ENCODE measurements around the gene TRMT11. TPM values are rescaled to one million over a fixed set of nuclear protein-coding genes. Genes with fewer than 3 reads are reported as not detected.
"Not testable (repeated sequence)": the region's sequence is repeated elsewhere in the genome, so short reads cannot be mapped to it uniquely, and the experiment has no call there.

TRMT11 gene
- total RNA-seq, 1 donor from 2014 or later: 21.4 TPM

GRCh38 chr6:126050795-126051194 is 64.5 kb downstream of the TRMT11 start:
- Histone ChIP-seq H3K9me3 (ENCODE audit: control insufficient read depth in 3 of 3, low read length in 3 of 3) (no peaks in the 10 kb centered on the region), H3K9ac (ENCODE audit: low read depth in 1 of 3, low read length in 3 of 3) (no peak overlapping the region), H3K27me3 (ENCODE audit: control insufficient read depth in 3 of 3, insufficient read depth in 3 of 3, low read length in 3 of 3) (no peaks in the 10 kb centered on the region), H3K4me1 (ENCODE audit: control insufficient read depth in 3 of 3, insufficient read depth in 3 of 3, low read length in 3 of 3) (peaks cover 0 to 3% (median 0%) of the 10 kb centered on the region in 3 donors), H3K27ac (ENCODE audit: low read depth, low read length) (no peak overlapping the region), H3K36me3 (ENCODE audit: control insufficient read depth in 3 of 3, insufficient read depth in 3 of 3, low read length in 3 of 3) (peaks cover 0 to 5% (median 0%) of the 10 kb centered on the region in 3 donors), H3K4me3 (ENCODE audit: low read length in 3 of 3) (no peak overlapping the region)

DNA sequence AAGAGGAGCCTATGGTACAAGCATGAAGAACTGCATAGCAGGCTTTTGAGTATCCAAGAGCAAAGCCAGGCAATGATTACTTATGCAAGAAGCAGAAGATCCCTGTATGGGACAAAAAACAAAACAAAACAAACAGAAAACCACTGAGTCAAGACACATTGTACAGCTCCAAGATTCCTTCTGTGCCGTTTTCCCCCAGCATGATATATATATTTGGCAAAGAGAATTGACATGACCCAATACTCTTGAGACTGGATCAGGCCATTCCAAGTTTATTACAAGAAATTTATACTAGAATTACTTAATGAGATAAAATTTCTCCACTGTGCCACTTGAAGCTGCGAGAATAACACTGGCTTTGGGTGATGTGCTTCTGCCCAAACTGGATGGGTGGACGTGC is 65.5 kb downstream of the TRMT11 start:
- no peaks in the 10 kb centered on the region for H3K27me3 ChIP-seq (ENCODE audit: control insufficient read depth in 3 of 3, insufficient read depth in 3 of 3, low read length in 3 of 3)
- H3K4me3 ChIP-seq (ENCODE audit: low read length in 3 of 3): no peak overlapping the region
- H3K4me1 ChIP-seq (ENCODE audit: control insufficient read depth in 3 of 3, insufficient read depth in 3 of 3, low read length in 3 of 3): peaks cover 0 to 3% (median 0%) of the 10 kb centered on the region in 3 donors
- H3K9ac ChIP-seq (ENCODE audit: low read depth in 1 of 3, low read length in 3 of 3): no peak overlapping the region
- H3K36me3 ChIP-seq (ENCODE audit: control insufficient read depth in 3 of 3, insufficient read depth in 3 of 3, low read length in 3 of 3): peaks cover 0 to 5% (median 0%) of the 10 kb centered on the region in 3 donors
- H3K9me3 ChIP-seq (ENCODE audit: control insufficient read depth in 3 of 3, low read length in 3 of 3): no peaks in the 10 kb centered on the region
- no peak overlapping the region for H3K27ac ChIP-seq (ENCODE audit: low read depth, low read length)

GRCh38 chr6:126052485-126052884 is 66.1 kb downstream of the TRMT11 start:
- H3K36me3 ChIP-seq (ENCODE audit: control insufficient read depth in 3 of 3, insufficient read depth in 3 of 3, low read length in 3 of 3): peaks cover 0 to 5% (median 0%) of the 10 kb centered on the region in 3 donors
- no peak overlapping the region for H3K4me3 ChIP-seq (ENCODE audit: low read length in 3 of 3)
- no peaks in the 10 kb centered on the region for H3K9me3 ChIP-seq (ENCODE audit: control insufficient read depth in 3 of 3, low read length in 3 of 3)
- H3K27ac ChIP-seq (ENCODE audit: low read depth, low read length): no peak overlapping the region
- H3K27me3 ChIP-seq (ENCODE audit: control insufficient read depth in 3 of 3, insufficient read depth in 3 of 3, low read length in 3 of 3): no peaks in the 10 kb centered on the region
- no peak overlapping the region for H3K9ac ChIP-seq (ENCODE audit: low read depth in 1 of 3, low read length in 3 of 3)
- H3K4me1 ChIP-seq (ENCODE audit: control insufficient read depth in 3 of 3, insufficient read depth in 3 of 3, low read length in 3 of 3): peaks cover 0 to 1% (median 0%) of the 10 kb centered on the region in 3 donors

- Histone ChIP-seq H3K9me3 (ENCODE audit: control insufficient read depth in 3 of 3, low read length in 3 of 3) (no peaks in the 10 kb centered on the region), H3K9ac (ENCODE audit: low read depth in 1 of 3, low read length in 3 of 3) (no peak overlapping the region), H3K27me3 (ENCODE audit: control insufficient read depth in 3 of 3, insufficient read depth in 3 of 3, low read length in 3 of 3) (no peaks in the 10 kb centered on the region), H3K27ac (ENCODE audit: low read depth, low read length) (no peak overlapping the region), H3K4me1 (ENCODE audit: control insufficient read depth in 3 of 3, insufficient read depth in 3 of 3, low read length in 3 of 3) (no peaks in the 10 kb centered on the region), H3K4me3 (ENCODE audit: low read length in 3 of 3) (no peak overlapping the region), H3K36me3 (ENCODE audit: control insufficient read depth in 3 of 3, insufficient read depth in 3 of 3, low read length in 3 of 3) (no peaks in the 10 kb centered on the region)
Observed at GRCh38 chr6:126054258-126054702, 67.9 kb downstream of the TRMT11 start.

- H3K4me1 ChIP-seq (ENCODE audit: control insufficient read depth in 3 of 3, insufficient read depth in 3 of 3, low read length in 3 of 3): no peaks in the 10 kb centered on the region
- H3K36me3 ChIP-seq (ENCODE audit: control insufficient read depth in 3 of 3, insufficient read depth in 3 of 3, low read length in 3 of 3): no peaks in the 10 kb centered on the region
- no peak overlapping the region for H3K9ac ChIP-seq (ENCODE audit: low read depth in 1 of 3, low read length in 3 of 3)
- H3K27ac ChIP-seq (ENCODE audit: low read depth, low read length): no peak overlapping the region
- H3K9me3 ChIP-seq (ENCODE audit: control insufficient read depth in 3 of 3, low read length in 3 of 3): no peaks in the 10 kb centered on the region
- no peaks in the 10 kb centered on the region for H3K27me3 ChIP-seq (ENCODE audit: control insufficient read depth in 3 of 3, insufficient read depth in 3 of 3, low read length in 3 of 3)
- no peak overlapping the region for H3K4me3 ChIP-seq (ENCODE audit: low read length in 3 of 3)
Observed at GRCh38 chr6:126054802-126055201, 68.5 kb downstream of the TRMT11 start.

DNA sequence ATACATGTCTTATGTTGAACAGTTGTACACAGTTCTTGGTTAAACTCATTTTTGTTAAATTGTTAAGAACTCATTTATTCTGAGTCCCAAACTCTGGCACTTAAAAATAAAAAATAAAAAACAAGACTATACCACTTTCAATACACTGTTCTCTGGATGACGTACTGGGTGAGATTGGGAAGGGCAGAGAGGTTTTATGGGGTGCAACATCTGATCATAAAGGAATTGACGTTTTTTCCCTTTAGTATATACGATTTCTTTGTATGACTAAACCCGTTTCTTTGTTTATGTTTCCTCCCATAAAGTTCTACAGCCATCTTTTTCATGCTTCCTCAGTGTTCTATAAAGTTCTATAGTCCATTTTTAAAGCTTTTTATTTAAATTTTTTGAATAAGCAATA is 69.1 kb downstream of the TRMT11 start:
- Histone ChIP-seq H3K27ac (ENCODE audit: low read depth, low read length) (no peak overlapping the region), H3K4me3 (ENCODE audit: low read length in 3 of 3) (no peak overlapping the region), H3K27me3 (ENCODE audit: control insufficient read depth in 3 of 3, insufficient read depth in 3 of 3, low read length in 3 of 3) (no peaks in the 10 kb centered on the region), H3K9me3 (ENCODE audit: control insufficient read depth in 3 of 3, low read length in 3 of 3) (no peaks in the 10 kb centered on the region), H3K9ac (ENCODE audit: low read depth in 1 of 3, low read length in 3 of 3) (no peak overlapping the region), H3K4me1 (ENCODE audit: control insufficient read depth in 3 of 3, insufficient read depth in 3 of 3, low read length in 3 of 3) (peaks cover 0 to 2% (median 0%) of the 10 kb centered on the region in 3 donors), H3K36me3 (ENCODE audit: control insufficient read depth in 3 of 3, insufficient read depth in 3 of 3, low read length in 3 of 3) (no peaks in the 10 kb centered on the region)

GRCh38 chr6:126056355-126057004 is 70.1 kb downstream of the TRMT11 start:
- H3K4me1 ChIP-seq (ENCODE audit: control insufficient read depth in 3 of 3, insufficient read depth in 3 of 3, low read length in 3 of 3): peaks cover 0 to 2% (median 0%) of the 10 kb centered on the region in 3 donors
- no peaks in the 10 kb centered on the region for H3K9me3 ChIP-seq (ENCODE audit: control insufficient read depth in 3 of 3, low read length in 3 of 3)
- no peak overlapping the region for H3K4me3 ChIP-seq (ENCODE audit: low read length in 3 of 3)
- no peak overlapping the region for H3K9ac ChIP-seq (ENCODE audit: low read depth in 1 of 3, low read length in 3 of 3)
- no peaks in the 10 kb centered on the region for H3K27me3 ChIP-seq (ENCODE audit: control insufficient read depth in 3 of 3, insufficient read depth in 3 of 3, low read length in 3 of 3)
- H3K36me3 ChIP-seq (ENCODE audit: control insufficient read depth in 3 of 3, insufficient read depth in 3 of 3, low read length in 3 of 3): no peaks in the 10 kb centered on the region
- H3K27ac ChIP-seq (ENCODE audit: low read depth, low read length): no peak overlapping the region

DNA sequence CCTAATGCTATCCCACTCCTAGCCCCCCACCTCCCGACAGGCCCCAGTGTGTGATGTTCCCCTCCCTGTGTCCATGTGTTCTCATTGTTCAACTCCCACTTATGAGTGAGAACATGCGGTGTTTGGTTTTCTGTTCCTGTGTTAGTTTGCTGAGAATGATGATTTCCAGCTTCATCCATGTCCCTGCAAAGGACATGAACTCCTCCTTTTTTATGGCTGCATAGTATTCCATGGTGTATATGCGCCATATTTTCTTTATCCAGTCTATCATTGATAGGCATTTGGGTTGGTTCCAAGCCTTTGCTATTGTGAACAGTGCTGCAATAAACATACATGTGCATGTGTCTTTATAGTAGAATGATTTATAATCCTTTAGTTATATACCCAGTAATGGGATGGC is 71.7 kb downstream of the TRMT11 start:
- H3K4me1 ChIP-seq (ENCODE audit: control insufficient read depth in 3 of 3, insufficient read depth in 3 of 3, low read length in 3 of 3); H3K9ac ChIP-seq (ENCODE audit: low read depth in 1 of 3, low read length in 3 of 3); H3K9me3 ChIP-seq (ENCODE audit: control insufficient read depth in 3 of 3, low read length in 3 of 3); H3K36me3 ChIP-seq (ENCODE audit: control insufficient read depth in 3 of 3, insufficient read depth in 3 of 3, low read length in 3 of 3); H3K27ac ChIP-seq (ENCODE audit: low read depth, low read length); H3K27me3 ChIP-seq (ENCODE audit: control insufficient read depth in 3 of 3, insufficient read depth in 3 of 3, low read length in 3 of 3); H3K4me3 ChIP-seq (ENCODE audit: low read length in 3 of 3): not testable (repeated sequence)

DNA sequence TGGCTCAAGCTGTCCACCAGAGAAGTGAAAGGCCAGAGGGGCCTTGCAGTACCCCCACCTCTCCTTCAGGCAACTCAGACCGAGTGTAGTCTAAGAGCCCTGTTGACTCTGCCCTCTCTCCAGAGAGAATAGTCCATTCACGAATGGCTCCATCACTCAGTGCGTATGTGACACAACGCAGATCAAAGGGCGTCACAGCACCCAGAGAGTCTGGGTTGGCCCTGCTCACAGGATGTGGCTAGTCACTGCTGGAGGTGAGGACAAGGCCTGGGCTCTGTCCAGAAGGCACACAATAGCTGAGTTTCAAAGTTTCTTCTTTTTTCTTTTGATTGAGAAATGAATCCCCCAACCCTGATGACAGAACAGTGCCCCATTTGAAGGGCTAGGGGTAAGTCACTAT is 74.1 kb downstream of the TRMT11 start:
- no peaks in the 10 kb centered on the region for H3K36me3 ChIP-seq (ENCODE audit: control insufficient read depth in 3 of 3, insufficient read depth in 3 of 3, low read length in 3 of 3)
- no peak overlapping the region for H3K27ac ChIP-seq (ENCODE audit: low read depth, low read length)
- peaks cover 0 to 2% (median 0%) of the 10 kb centered on the region in 3 donors for H3K4me1 ChIP-seq (ENCODE audit: control insufficient read depth in 3 of 3, insufficient read depth in 3 of 3, low read length in 3 of 3)
- H3K4me3 ChIP-seq (ENCODE audit: low read length in 3 of 3): no peak overlapping the region
- no peaks in the 10 kb centered on the region for H3K27me3 ChIP-seq (ENCODE audit: control insufficient read depth in 3 of 3, insufficient read depth in 3 of 3, low read length in 3 of 3)
- no peaks in the 10 kb centered on the region for H3K9me3 ChIP-seq (ENCODE audit: control insufficient read depth in 3 of 3, low read length in 3 of 3)
- H3K9ac ChIP-seq (ENCODE audit: low read depth in 1 of 3, low read length in 3 of 3): no peak overlapping the region

- H3K9me3 ChIP-seq (ENCODE audit: control insufficient read depth in 3 of 3, low read length in 3 of 3): no peaks in the 10 kb centered on the region
- H3K27me3 ChIP-seq (ENCODE audit: control insufficient read depth in 3 of 3, insufficient read depth in 3 of 3, low read length in 3 of 3): no peaks in the 10 kb centered on the region
- H3K36me3 ChIP-seq (ENCODE audit: control insufficient read depth in 3 of 3, insufficient read depth in 3 of 3, low read length in 3 of 3): peaks cover 0 to 5% (median 3%) of the 10 kb centered on the region in 3 donors
- H3K4me3 ChIP-seq (ENCODE audit: low read length in 3 of 3): no peak overlapping the region
- peaks cover 0 to 2% (median 0%) of the 10 kb centered on the region in 3 donors for H3K4me1 ChIP-seq (ENCODE audit: control insufficient read depth in 3 of 3, insufficient read depth in 3 of 3, low read length in 3 of 3)
- no peak overlapping the region for H3K27ac ChIP-seq (ENCODE audit: low read depth, low read length)
- no peak overlapping the region for H3K9ac ChIP-seq (ENCODE audit: low read depth in 1 of 3, low read length in 3 of 3)
Observed at GRCh38 chr6:126063512-126064146, 77.3 kb downstream of the TRMT11 start.

Measured in skeletal muscle tissue (tissue), 4 donors.